Activated naive CD8-positive, alpha-beta T cell treated with anti-CD3 and anti-CD28 coated beads, Interleukin-2, amount 50 U/mL, for 24 hours (primary cell): ENCODE data around the gene TUBGCP4.
A peak's percentile ranks its signal among the peaks of the same experiment; 100 is the strongest.

ENCODE experiments used
- ATAC-seq: fragments of 150-1000 bp; cut with Tn5 transposase; one replicate; pipeline ENCODE4 v1.10.0; 2021
- DNase-seq: peaks from one replicate; pipeline ENCODE4 v3.0.0; 2021
- H3K27ac Mint-ChIP-seq: one replicate; pipeline ENCODE4 v1.8.0; 2021; ENCODE audit warnings: mild to moderate bottlenecking, mixed read lengths
- H3K27me3 Mint-ChIP-seq: one replicate; pipeline ENCODE4 v1.8.0; 2021; ENCODE audit warnings: mixed read lengths
- H3K36me3 Mint-ChIP-seq: one replicate; pipeline ENCODE4 v1.8.0; 2021; ENCODE audit warnings: low read depth, mixed read lengths
- H3K4me1 Mint-ChIP-seq: one replicate; pipeline ENCODE4 v1.8.0; 2021; ENCODE audit warnings: mixed read lengths
- H3K4me3 Mint-ChIP-seq: one replicate; pipeline ENCODE4 v1.8.0; 2021; ENCODE audit warnings: mild to moderate bottlenecking, moderate library complexity, mixed read lengths
- H3K9me3 Mint-ChIP-seq: one replicate; pipeline ENCODE4 v1.8.0; 2021; ENCODE audit warnings: mixed read lengths

The TUBGCP4 gene, protein sequence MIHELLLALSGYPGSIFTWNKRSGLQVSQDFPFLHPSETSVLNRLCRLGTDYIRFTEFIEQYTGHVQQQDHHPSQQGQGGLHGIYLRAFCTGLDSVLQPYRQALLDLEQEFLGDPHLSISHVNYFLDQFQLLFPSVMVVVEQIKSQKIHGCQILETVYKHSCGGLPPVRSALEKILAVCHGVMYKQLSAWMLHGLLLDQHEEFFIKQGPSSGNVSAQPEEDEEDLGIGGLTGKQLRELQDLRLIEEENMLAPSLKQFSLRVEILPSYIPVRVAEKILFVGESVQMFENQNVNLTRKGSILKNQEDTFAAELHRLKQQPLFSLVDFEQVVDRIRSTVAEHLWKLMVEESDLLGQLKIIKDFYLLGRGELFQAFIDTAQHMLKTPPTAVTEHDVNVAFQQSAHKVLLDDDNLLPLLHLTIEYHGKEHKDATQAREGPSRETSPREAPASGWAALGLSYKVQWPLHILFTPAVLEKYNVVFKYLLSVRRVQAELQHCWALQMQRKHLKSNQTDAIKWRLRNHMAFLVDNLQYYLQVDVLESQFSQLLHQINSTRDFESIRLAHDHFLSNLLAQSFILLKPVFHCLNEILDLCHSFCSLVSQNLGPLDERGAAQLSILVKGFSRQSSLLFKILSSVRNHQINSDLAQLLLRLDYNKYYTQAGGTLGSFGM

GRCh38 chr15:43370975-43371974 lies at the start of gene TUBGCP4, which contains the start of gene ZSCAN29:
TUBGCP4 (plus strand) TSS chr15:43371101; CDS start chr15:43371355, 254 bp downstream.
ZSCAN29 (minus strand) TSS chr15:43371043; CDS start chr15:43369913, 1,130 bp downstream.
- H3K9me3 Mint-ChIP-seq = peaks cover 22% of the 10 kb centered on the region
- peaks cover 43% of the 10 kb centered on the region for H3K36me3 Mint-ChIP-seq
- H3K4me1 Mint-ChIP-seq = peaks cover 48% of the 10 kb centered on the region

GRCh38 chr15:43325039-43325684 lies 45.7 kb upstream of the TUBGCP4 start:
- H3K4me1 Mint-ChIP-seq = peaks cover 20% of the 10 kb centered on the region
- no peak overlapping the region for H3K27ac Mint-ChIP-seq
- ATAC-seq (no peak), DNase-seq (no peak)
- no peak overlapping the region for H3K4me3 Mint-ChIP-seq
- H3K9me3 Mint-ChIP-seq = no peaks in the 10 kb centered on the region
- H3K36me3 Mint-ChIP-seq = peaks cover 24% of the 10 kb centered on the region
- H3K27me3 Mint-ChIP-seq = no peaks in the 10 kb centered on the region

More at GRCh38 chr15:43370975-43371974, at the start of gene TUBGCP4, which contains the start of gene ZSCAN29:
- H3K27ac Mint-ChIP-seq = peak within 1 kb of the TSS; percentile 81
- H3K27me3 Mint-ChIP-seq = no peaks in the 10 kb centered on the region
- DNase-seq (peak; percentile 85), ATAC-seq (peak; percentile 93)
- H3K4me3 Mint-ChIP-seq = peak within 1 kb of the TSS; percentile 90

DNA sequence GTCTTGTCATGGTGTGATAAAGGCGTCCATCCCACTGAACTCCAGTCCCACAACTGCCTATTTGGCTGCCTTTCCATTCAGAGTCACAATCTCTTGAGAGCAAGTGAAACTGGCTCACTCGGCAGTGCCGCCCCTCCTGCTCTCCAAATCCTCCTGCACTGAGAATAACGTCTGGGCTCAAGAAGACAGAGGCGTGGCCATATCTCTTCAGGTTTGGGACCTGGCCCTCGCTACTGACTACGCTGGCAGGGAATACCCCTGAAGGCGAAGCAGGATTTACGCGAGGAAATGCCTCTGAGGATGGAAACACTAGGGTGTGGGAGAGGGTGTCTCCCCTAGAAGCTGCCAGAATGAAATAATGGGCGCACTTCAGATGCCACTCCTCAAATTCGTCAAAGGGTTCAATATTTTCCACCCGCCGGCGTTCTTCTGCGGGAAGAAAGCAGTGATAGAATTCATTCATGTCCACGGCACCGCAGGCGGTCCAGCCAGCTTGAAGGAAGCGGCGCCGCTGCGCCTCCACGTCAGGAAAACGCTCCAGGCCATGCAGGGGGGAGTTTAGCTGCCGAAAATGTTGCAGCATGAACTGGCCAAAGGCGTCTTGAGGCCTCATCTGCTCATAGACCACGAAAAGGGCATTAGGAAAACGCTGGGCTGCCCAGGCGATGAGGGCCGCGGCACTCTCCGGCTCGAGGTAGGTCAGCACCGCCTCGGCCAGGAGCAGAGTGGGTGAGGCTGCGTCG lies 41.5 kb upstream of the TUBGCP4 start:
- Mint-ChIP-seq H3K9me3 (no peaks in the 10 kb centered on the region), H3K4me1 (peaks cover 34% of the 10 kb centered on the region), H3K27me3 (no peaks in the 10 kb centered on the region), H3K27ac (peak overlapping the region; percentile 96), H3K36me3 (peaks cover 38% of the 10 kb centered on the region), H3K4me3 (peak overlapping the region; percentile 91)
- peak; percentile 4 for DNase-seq
- no peak for ATAC-seq

GRCh38 chr15:43329960-43330779 lies 40.7 kb upstream of the TUBGCP4 start, which contains the start of gene LCMT2:
LCMT2 (minus strand) TSS chr15:43330573; CDS start chr15:43330489, 84 bp downstream.
- Mint-ChIP-seq H3K9me3 (no peaks in the 10 kb centered on the region), H3K36me3 (peaks cover 41% of the 10 kb centered on the region), H3K27me3 (no peaks in the 10 kb centered on the region), H3K27ac (peak within 1 kb of the TSS; percentile 96), H3K4me1 (peaks cover 34% of the 10 kb centered on the region), H3K4me3 (peak within 1 kb of the TSS; percentile 91)
- DNase-seq = peak; percentile 90
- peak; percentile 94 for ATAC-seq

DNA sequence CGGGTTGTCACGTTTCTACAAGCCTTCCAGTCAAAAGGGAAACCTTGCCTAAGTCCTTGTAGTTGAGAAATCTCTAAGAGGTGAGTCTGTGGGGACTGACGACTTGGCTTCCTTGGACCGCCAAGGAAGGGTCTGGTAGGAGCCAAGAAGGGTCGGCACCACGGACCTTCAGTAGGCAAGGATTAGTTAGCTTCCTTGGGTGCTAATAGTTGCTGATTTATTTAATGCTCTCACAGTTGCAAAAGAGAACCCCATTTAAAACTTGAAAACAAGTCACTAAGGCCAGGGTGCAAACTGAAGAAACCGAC lies 40.2 kb upstream of the TUBGCP4 start:
- peaks cover 34% of the 10 kb centered on the region for H3K4me1 Mint-ChIP-seq
- H3K4me3 Mint-ChIP-seq = peak overlapping the region; percentile 91
- H3K9me3 Mint-ChIP-seq = no peaks in the 10 kb centered on the region
- H3K27me3 Mint-ChIP-seq = no peaks in the 10 kb centered on the region
- DNase-seq = no peak
- H3K27ac Mint-ChIP-seq = peak overlapping the region; percentile 96
- ATAC-seq = peak; percentile 12
- peaks cover 44% of the 10 kb centered on the region for H3K36me3 Mint-ChIP-seq

- no peak for ATAC-seq
- Mint-ChIP-seq H3K4me3 (no peak overlapping the region), H3K36me3 (peaks cover 24% of the 10 kb centered on the region), H3K4me1 (no peaks in the 10 kb centered on the region), H3K27ac (no peak overlapping the region), H3K9me3 (no peaks in the 10 kb centered on the region), H3K27me3 (no peaks in the 10 kb centered on the region)
- no peak for DNase-seq
These were observed 24.6 kb upstream of the TUBGCP4 start for GRCh38 chr15:43346305-43346704.

- H3K4me1 Mint-ChIP-seq = no peaks in the 10 kb centered on the region
- ATAC-seq = no peak
These were observed 23.8 kb upstream of the TUBGCP4 start for GRCh38 chr15:43347114-43347513.

GRCh38 chr15:43352693-43353382 lies 18.1 kb upstream of the TUBGCP4 start:
- DNase-seq (no peak), ATAC-seq (no peak)
- Mint-ChIP-seq H3K9me3 (peaks cover under 1% of the 10 kb centered on the region), H3K36me3 (peaks cover 39% of the 10 kb centered on the region), H3K4me1 (peaks cover 9% of the 10 kb centered on the region), H3K4me3 (no peak overlapping the region), H3K27me3 (no peaks in the 10 kb centered on the region), H3K27ac (no peak overlapping the region)

More at GRCh38 chr15:43347114-43347513, 23.8 kb upstream of the TUBGCP4 start:
- Mint-ChIP-seq H3K27ac (no peak overlapping the region), H3K27me3 (no peaks in the 10 kb centered on the region), H3K4me3 (no peak overlapping the region), H3K9me3 (no peaks in the 10 kb centered on the region), H3K36me3 (peaks cover 24% of the 10 kb centered on the region)
- DNase-seq = no peak

GRCh38 chr15:43360821-43361220 lies 10.1 kb upstream of the TUBGCP4 start:
- ATAC-seq = no peak
- H3K4me3 Mint-ChIP-seq = no peak overlapping the region
- H3K9me3 Mint-ChIP-seq = peaks cover 55% of the 10 kb centered on the region

DNA sequence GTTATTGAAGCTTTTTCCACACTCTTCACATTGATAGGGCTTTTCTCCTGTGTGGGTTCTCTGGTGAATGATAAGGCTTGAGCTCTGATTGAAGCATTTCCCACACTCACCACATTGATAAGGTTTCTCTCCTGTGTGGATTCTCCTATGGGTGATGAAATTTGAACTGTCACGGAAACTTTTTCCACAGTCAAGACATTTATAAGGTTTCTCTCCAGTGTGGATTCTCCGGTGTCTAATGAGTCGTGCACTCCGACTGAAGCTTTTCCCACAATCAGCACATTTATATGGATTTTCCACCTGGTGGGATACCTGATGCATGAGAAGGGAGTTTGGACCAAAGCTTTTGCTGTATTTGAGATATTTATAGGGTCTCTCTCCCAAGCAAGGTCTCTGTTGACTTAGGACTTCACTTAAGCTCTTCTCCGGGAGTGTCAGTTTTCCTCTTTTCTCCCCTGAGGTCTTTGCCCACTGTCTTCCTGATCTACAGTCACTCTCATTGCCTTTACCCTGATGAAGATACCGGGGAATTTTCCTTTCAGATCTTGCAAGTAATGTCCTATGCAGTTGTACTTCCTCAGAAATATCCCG lies 9.5 kb upstream of the TUBGCP4 start:
- no peaks in the 10 kb centered on the region for H3K27me3 Mint-ChIP-seq
- peaks cover 4% of the 10 kb centered on the region for H3K4me1 Mint-ChIP-seq
- no peak overlapping the region for H3K4me3 Mint-ChIP-seq
- no peak overlapping the region for H3K27ac Mint-ChIP-seq
- peaks cover 59% of the 10 kb centered on the region for H3K9me3 Mint-ChIP-seq
- ATAC-seq = no peak
- DNase-seq = no peak
- peaks cover 92% of the 10 kb centered on the region for H3K36me3 Mint-ChIP-seq

More at GRCh38 chr15:43360821-43361220, 10.1 kb upstream of the TUBGCP4 start:
- peaks cover 91% of the 10 kb centered on the region for H3K36me3 Mint-ChIP-seq
- no peak overlapping the region for H3K27ac Mint-ChIP-seq
- peaks cover under 1% of the 10 kb centered on the region for H3K4me1 Mint-ChIP-seq
- DNase-seq = no peak
- H3K27me3 Mint-ChIP-seq = no peaks in the 10 kb centered on the region

DNA sequence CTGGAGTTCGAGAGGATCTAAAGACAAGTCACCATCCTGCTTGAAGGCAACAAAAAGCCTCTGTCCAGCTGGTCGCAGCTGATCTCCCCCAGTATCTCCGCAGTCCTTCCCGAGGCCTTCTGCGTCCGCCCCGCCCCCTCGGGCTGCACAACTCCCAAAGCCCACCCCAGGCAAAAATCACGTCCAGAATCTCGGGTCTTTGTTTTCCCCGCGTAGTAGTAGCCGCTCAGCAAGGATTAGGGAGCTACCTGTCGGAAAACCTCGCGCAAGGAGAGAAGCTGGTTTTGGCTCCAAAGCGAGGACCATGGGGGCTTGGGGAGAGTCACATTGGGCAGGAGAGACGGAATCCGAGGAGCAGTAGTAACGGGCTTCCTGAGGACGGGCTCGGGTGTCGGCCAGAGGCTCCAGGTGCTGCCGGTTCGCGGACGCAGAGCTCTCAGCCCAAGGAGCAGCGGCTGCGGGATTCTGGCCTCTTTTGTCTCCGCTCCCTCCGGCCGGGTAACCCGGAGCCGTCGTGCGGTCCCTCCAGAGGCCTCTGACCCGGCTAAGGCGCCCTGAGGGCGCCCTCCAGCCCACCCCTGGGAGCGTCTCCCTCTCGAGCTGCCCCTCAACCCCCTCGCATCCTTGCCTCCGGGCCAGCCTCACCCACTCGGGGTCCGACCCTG lies 459 bp upstream of the TUBGCP4 start:
- Mint-ChIP-seq H3K27ac (peak overlapping the region; percentile 81), H3K36me3 (peaks cover 48% of the 10 kb centered on the region), H3K4me1 (peaks cover 49% of the 10 kb centered on the region), H3K9me3 (peaks cover 24% of the 10 kb centered on the region), H3K27me3 (no peaks in the 10 kb centered on the region), H3K4me3 (peak overlapping the region; percentile 90)
- ATAC-seq (peak; percentile 60), DNase-seq (peak; percentile 9)
